GM18498 (cell line): ENCODE results near the gene BZW2.

Source experiments
- ATAC-seq: cut with Tn5 transposase; IDR thresholded peaks from one replicate; pipeline ENCODE4 v1.9.1; 2021; ENCODE audit warnings: mild to moderate bottlenecking, moderate library complexity; ENCODE audit not compliant: unreplicated experiment

Gene BZW2

DNA sequence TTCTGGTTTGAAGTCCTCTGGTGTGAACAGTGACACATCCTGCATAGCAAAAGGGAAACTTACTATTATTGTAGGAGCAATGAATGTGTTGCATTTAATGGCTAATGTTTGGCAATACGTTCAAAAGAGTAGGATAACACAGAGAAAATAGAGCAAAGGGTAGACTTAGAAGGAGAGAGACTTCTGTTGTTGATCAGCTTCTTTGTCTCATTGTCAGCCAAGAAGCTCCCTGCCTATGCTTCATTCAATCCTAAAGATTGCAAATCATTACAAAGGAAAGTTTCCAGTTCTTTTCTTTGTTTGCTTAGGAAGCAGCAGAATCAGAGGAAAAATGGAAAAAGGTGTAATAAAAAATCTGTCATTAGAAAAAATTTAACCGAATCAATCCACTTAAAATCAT lies 99.7 kb downstream of the BZW2 start:
- no peak for ATAC-seq

DNA sequence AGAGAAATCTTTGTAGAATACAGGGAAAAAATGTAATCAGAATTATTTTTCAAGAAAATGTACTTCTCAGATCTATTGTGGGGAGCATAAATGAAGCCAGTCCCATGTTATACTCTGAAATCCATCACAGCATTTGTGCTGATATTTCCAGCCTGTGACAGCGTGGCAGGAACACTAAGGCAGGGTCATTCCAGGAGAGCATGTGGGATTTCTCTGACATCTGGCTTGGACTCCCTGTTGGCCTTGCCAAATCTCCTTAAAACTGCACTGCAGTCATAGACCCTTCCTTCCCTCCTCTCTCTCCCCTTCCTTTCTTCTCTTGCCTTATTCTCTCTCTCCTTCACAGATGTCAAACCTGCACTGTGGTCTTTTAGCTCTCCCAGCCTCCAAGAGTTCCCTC lies 101.1 kb downstream of the BZW2 start:
- ATAC-seq = no peak

DNA sequence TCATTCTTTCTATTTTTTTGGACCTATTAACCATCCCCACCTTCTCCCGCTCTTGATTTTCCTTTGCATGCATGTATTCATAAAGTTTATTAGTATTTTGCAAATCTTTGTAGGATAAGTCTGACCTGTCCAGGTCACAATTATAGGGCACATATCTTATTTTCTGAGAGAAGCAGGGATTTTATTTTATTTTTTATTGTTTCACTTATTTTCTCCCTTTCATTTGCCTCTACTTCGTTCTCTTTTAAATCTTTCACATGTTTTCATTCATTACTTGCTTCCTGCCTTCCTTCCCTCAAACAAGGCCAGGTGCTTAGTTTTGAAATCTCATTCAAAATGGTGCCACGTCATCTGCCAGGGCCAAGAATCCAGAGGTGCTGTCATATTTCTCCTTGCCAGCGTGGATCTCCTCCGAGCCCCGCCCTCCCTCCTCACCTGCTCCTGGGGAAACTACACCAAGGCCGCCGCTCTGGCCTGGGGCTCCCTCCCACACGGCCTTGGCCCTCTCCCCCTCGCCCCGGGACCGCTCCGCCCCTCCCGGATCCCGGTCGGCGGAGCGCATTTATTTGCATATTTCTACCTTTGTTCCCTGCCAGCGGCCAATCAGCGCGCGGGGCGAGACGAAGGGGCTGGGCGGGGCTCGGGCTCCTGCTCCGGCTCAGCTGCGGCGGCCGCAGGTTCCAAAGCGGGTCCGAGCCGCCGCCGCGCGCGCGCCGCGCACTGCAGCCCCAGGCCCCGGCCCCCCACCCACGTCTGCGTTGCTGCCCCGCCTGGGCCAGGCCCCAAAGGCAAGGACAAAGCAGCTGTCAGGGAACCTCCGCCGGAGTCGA lies 107.3 kb downstream of the BZW2 start, which contains the start of gene TSPAN13:
TSPAN13 (plus strand) TSS at position 654 of the 830 bp plus-strand sequence. CDS start 213 bp downstream, outside the sequence.
- ATAC-seq = peak; percentile 76

DNA sequence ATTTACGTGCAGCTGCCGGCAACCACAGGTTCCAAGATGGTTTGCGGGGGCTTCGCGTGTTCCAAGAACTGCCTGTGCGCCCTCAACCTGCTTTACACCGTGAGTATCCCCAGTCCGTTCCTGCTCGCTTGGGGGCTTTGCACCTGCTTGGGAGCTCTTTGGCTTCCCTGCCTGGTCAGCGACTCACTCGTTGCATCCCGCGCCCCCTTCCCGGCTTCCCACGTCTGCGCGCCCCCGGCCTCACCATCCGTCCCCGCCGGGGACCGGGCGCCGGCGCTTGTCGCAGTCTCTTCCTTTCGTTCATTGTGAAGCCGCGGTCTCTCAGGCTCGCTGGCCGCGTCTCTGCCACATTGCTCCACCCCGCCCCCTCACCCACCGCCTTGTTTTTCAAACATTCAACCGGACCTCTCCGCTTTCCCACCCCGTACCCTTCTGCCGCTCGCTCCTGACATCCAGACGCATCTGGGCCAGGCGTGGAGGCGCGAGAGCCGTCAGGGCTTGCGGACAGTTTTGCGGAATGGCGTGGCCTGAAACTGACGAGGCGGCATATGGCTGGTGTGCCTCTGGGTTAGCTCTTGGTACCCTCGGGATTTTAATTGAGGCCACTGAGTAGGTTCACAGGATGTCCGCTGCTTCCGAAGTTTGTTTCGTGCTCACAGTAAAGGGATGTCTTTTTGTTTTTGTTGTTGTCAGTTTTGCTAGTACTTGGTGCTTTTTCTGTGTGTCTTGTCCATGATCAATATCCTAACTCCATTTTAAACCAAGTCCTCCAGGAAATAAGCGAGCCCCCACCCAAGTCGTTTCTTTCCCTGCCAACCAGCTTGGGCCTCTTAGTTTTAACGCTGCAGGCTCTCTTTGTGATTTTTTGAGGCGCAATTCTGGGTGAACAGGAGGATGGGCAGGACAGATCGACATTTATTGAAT lies 108.2 kb downstream of the BZW2 start:
- peak; percentile 29 for ATAC-seq

- ATAC-seq = no peak
Measured at GRCh38 chr7:16754856-16755317, 108.9 kb downstream of the BZW2 start.

DNA sequence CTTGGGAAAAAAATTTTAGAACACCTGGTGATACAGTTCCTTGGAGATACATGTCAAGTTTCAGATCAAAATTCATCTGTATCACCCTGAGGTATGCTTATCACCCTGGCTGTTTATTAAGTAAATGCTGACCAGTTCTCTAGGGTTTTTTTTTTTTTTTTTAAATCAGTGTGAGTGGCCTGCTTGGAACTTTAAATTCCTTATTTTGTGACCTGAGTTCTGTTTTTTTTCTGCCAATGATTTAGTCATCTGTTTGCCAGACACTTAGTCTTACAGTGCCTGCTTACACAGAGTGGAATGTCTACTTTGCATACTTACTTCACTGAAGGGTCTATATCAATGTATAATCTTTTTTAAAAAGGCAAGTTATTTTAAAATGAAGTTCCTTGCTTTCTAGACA lies 109.4 kb downstream of the BZW2 start:
- ATAC-seq = no peak
